HG02571 (cell line): Measurements from ENCODE around the gene PPP2R2D.
"Not testable (repeated sequence)": the region's sequence is repeated elsewhere in the genome, so short reads cannot be mapped to it uniquely, and the experiment has no call there.

ENCODE experiments used
- ATAC-seq: cut with Tn5 transposase; IDR thresholded peaks from one replicate; pipeline ENCODE4 v1.9.1; 2021; ENCODE audit warnings: mild to moderate bottlenecking, moderate library complexity; ENCODE audit not compliant: unreplicated experiment

The PPP2R2D gene

DNA sequence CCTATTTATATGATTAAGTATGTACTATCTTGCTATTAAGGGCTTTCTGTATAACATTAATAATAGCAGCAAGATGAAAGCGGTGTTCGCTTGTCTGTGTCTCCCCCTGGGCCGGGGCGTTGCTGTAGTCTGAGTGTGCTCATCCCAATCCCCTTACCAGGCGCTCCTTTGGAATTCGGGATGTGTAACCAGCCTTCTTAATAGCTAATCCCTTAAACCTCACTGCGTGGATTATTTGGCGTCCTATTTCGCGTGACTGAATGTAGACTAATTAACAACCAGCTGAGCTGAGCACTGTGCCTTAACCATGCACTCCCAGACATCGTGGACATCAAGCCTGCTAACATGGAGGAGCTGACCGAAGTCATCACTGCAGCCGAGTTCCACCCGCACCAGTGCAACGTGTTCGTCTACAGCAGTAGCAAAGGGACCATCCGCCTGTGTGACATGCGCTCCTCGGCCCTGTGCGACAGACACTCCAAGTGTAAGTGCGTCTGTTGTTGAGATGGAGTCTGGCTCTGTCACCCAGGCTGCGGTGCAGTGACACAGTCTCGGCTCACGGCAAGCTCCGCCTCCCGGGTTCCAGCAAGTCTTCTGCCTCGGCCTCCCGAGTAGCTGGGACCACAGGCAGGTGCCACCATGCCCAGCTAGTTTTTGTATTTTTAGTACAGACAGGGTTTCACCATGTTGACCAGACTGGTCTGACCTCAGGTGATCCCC is 44.3 kb downstream of the PPP2R2D start:
- no peak for ATAC-seq

DNA sequence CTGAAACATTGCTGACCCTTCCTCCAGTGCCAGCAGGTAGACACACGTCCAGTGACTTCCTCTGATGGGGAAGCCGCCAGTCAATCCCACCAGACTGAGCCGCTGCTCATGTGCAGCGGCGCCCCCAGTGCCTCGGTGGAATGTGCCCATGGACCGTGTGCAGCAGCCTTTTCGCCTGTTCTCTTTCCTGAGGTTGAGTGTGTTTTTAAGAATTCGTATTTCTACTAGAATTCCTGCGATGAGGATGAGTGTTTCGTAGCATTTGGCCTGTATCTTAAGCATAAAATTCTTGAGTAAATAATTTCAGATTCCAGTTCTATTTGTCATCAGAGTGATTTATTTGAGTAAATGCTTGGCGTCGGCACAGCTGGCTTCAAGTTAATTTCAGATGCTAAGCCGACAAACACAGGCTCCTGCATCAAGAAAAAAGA is 45.5 kb downstream of the PPP2R2D start:
- ATAC-seq, result no peak

DNA sequence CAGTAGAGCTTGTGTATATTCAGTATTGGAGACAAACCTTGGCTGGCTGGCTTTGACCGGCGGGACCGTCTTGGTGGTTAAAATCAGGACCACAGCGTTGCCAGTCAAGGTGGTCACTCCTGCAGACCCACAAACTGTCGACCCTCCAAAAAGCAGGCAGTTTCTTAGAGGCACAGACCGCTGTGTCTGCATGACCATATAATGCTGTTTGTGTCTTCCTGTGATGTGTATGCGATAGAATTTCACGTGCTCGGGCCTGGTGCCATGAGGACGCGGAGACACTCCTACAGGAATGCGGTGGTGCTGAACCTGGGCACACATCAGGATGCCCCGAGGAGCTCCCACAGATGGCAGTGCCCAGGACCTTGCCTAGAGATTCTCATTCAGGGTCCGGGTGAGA is 46.1 kb downstream of the PPP2R2D start:
- no peak for ATAC-seq

GRCh38 chr10:131947631-131948347 is 47.0 kb downstream of the PPP2R2D start:
- ATAC-seq, result no peak

DNA sequence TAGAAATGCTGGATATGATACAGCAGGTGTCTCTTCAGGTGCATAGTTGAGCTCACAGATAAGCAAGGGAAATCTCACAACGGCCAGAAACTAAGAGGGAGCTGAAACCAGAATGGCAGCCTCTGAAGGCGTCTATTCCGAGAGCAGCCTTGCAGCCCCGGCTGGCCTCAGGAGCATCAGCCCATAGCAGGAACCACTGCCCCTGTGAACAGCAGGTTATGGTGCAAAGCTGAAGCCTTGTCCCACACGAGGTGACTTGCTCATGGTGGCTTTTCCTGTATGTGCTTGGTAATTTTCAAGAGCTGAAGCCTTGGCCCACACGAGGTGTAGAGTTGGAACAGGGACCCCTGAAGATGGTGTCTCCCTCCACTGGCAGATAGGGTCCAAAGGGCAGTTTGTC is 47.7 kb downstream of the PPP2R2D start:
- ATAC-seq, result no peak

- ATAC-seq, result no peak
These were observed 48.4 kb downstream of the PPP2R2D start for GRCh38 chr10:131949041-131949862.

GRCh38 chr10:131949908-131950307 is 49.1 kb downstream of the PPP2R2D start:
- not testable (repeated sequence) for ATAC-seq

DNA sequence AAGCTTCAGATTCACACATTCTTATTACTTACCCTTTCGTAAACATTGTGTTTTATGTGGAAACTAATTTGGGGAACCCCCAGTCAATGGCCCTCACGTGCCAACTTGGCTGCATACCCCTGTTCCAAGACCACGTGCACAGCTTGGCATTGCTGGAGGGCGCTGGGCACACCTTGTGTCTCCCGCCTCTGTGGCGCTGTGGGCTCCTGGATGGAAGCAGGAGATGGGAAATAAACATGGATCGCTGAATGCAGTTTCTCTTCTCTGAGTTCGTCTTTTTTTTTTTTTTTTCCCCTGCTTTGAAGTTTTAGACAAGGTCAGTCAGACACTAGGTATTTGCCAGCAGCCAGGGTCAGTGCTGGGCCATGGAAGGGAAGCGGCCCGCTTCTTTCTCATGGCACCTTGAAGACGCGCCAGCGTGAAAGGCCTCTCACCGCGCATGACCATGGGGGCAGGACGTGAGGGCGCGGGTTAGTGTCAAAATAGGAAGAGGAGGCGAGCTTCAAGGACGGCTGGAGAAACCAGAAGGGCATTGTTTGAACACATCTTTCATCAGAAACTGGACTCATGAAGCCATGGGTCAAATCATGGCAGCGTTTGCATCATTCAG is 53.7 kb downstream of the PPP2R2D start:
- ATAC-seq, result no peak

DNA sequence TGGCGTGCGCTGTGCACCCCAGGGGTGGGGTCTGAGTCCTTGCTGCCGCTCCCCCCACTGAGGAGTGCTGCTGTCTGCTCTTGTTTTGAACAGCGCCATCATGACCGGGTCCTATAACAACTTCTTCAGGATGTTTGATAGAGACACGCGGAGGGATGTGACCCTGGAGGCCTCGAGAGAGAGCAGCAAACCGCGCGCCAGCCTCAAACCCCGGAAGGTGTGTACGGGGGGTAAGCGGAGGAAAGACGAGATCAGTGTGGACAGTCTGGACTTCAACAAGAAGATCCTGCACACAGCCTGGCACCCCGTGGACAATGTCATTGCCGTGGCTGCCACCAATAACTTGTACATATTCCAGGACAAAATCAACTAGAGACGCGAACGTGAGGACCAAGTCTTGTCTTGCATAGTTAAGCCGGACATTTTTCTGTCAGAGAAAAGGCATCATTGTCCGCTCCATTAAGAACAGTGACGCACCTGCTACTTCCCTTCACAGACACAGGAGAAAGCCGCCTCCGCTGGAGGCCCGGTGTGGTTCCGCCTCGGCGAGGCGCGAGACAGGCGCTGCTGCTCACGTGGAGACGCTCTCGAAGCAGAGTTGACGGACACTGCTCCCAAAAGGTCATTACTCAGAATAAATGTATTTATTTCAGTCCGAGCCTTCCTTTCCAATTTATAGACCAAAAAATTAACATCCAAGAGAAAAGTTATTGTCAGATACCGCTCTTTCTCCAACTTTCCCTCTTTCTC is 55.0 kb downstream of the PPP2R2D start:
- ATAC-seq, result no peak

DNA sequence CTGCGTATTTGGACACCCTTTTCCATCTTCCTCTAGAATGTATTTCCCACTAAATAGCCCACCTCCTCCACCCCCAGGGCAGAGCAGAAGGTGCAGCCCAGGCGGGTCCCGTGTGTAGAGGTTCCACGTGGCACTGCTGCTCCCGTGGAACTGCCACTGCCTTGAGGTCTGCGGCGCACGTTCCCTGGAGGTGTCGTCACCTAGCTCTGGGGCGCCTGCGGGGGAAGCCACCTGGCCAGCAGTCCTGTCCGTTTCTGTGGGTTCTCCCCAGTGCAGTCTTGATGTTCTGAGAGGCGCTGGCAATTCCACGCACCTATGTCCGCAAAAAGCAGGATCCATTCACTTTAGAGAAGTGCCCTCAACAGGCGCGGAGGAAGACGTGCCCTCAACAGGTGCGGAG is 59.0 kb downstream of the PPP2R2D start:
- ATAC-seq, result no peak

DNA sequence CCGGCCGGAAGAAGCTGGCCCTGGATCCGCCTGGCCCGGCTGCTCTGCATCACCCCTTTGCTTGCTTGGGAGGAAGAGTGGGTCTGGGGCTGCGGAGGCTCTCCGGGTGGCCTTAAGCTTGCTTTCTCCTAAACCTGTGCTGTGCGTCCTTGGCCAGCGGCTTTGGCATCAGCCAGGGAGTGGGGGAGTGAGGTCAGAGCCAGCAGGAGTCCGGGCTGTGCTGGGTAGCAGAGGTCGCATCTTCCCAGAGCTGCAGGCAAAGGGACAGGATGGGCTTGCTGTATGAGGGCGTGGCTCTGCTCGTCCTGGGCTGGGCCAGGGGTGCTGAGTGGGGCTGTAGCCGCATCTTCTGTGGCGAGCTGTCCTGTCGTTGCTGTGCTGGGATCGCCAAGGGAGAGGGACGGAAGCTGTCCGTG is 59.8 kb downstream of the PPP2R2D start:
- ATAC-seq, result no peak

- ATAC-seq, result no peak
These were observed 60.4 kb downstream of the PPP2R2D start for GRCh38 chr10:131961047-131961776.

DNA sequence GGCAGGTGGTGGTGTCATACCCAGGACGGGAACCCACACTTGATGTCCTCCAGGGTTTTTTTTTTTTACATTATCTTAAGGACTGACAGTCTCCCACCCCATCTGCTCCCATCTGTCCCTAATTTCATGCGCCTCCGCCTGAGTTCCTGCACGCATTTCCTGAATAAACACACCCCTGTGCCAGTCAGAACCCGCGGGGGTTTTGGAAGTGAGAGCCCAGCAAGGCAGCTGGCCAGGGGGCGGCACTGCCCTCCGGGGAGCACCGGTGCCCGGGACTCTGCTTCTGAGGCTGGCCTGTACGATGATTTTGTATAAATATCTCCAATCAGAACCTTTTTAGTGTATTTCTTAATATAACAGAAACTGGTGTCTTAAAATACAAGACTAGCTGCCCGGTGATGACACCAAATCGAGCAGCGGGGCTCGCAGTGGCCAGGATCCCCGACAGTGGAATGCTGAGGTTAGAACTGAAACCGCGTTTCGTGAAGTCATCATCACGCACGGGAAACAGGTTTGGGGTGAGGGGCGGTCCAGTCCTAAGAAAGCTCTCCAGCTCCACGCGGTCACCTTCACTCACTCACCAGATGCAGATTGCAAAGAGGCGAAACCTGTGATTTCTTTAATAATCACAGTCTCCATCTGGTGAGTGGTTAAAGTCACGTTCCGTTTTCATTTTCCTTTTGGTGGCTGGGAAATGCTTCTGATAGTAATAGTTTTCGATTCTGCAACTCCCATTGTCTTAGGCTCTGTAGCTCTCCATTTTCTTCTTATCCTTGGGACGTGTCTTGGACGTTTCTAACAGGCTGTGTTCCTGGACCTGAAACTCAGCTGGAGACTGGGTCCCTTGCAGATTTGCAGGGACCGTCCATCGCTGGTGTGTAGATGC is 61.2 kb downstream of the PPP2R2D start:
- ATAC-seq, result no peak

GRCh38 chr10:131963350-131963749 is 62.5 kb downstream of the PPP2R2D start:
- ATAC-seq, result no peak

GRCh38 chr10:131963811-131964210 is 63.0 kb downstream of the PPP2R2D start:
- no peak for ATAC-seq

- ATAC-seq, result no peak
These were observed 63.5 kb downstream of the PPP2R2D start for GRCh38 chr10:131964298-131964697.

DNA sequence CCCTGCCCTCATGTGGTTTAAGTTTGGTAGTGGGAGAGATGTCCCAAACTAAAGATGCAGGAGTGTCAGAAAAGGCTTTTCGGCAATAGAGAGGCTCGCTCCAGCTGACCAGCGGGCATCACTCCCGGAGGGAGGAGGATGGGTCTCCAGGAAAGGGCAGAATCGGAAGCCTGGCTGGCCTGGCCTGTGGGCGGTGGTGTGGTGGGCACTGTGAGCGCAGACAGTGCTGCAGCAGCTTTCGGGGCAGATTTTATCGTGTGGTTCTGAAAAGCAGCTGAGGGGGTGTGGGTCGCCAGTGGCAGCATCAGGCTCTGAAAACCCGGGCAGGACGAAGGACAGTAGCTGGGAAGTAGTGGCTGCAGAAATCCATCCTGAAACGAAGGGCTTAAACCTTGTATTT is 68.1 kb downstream of the PPP2R2D start:
- no peak for ATAC-seq

GRCh38 chr10:131970946-131971345 is 70.1 kb downstream of the PPP2R2D start:
- ATAC-seq, result no peak

- ATAC-seq, result no peak
These were observed 70.8 kb downstream of the PPP2R2D start for GRCh38 chr10:131971591-131971990.
